GM19193 (cell line): Measurements from ENCODE around the gene PTDSS2.

ENCODE experiments used
- POLR2A ChIP-seq: IDR thresholded peaks from 4 replicates; pipeline ENCODE4 v1.6.1; 2011; ENCODE audit not compliant: insufficient read depth, insufficient read length; ENCODE audit errors: extremely low read depth

PTDSS2 gene

GRCh38 chr11:409600-410483 lies 40.2 kb upstream of the PTDSS2 start:
- no peak for TF ChIP-seq POLR2A

- no peak for TF ChIP-seq POLR2A
Measured at GRCh38 chr11:412641-413119, 37.4 kb upstream of the PTDSS2 start.

DNA sequence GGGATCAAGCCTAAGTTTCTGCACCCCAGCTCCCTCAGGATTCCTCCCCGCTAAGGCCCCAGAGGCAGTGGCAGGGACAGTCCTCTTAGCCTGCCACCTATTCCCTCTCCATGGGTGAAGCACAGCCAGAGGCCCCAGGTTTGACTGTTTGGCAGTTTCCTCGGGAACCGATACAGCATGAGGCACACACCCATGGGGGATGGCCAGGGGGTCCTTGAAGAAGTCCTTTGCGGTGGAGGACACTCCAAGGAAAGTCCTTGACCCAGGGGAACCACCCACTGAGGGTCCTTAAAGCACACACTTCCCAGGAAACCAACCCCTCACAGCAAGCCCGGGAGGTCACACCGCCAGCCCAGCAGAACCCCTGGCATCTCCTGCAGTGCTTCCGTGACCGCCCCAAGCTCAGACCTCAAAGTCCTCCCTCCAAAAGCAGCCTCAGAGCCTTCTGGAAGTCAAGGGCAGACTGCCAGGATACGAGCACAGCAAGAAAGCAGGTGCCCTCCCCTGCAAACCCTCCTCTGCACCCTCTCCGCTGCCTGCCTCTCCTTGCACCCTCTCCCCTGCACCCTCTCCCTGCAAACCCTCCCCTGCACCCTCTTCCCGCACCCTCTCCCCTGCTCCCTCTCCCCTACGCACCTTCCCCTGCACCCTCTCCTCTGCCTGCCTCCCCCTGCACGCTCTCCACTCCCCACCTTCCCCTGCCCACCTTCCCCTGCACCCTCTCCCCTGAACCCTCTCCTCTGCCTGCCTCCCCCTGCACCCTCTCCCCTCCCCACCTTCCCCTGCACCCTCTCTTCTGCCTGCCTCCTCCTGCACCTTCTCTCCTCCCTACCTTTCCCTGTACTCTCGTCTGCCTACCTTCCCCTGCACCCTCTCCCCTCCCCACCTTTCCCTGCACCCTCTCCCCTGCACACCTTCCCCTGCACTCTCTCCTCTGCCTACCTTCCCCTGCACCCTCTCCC lies 36.7 kb upstream of the PTDSS2 start:
- no peak for TF ChIP-seq POLR2A

DNA sequence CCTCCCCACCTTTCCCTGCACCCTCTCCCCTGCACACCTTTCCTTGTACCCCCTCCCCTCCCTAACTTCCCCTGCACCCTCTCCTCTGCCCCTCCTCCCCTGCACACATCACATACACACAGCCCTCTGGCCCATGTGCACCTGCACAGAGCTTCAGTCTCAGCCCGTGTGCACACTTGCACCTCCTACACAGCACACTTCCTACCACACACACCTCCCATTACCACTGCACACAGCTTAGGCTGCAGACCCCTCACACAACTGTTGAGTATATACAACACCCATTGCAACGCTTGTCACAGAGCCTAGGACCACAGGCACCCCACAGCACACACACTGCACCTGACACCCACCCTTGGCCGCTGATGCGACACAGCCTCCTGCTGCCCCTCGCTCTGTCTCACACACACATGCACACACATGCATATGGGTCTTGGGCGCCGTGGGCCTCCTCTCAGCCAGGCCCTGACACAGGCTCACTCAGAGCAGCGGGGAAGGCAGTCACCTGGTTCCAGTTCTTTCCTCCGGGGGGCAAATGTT lies 35.7 kb upstream of the PTDSS2 start:
- no peak for TF ChIP-seq POLR2A

- TF ChIP-seq POLR2A: no peak
Measured at GRCh38 chr11:415640-416041, 34.4 kb upstream of the PTDSS2 start.

DNA sequence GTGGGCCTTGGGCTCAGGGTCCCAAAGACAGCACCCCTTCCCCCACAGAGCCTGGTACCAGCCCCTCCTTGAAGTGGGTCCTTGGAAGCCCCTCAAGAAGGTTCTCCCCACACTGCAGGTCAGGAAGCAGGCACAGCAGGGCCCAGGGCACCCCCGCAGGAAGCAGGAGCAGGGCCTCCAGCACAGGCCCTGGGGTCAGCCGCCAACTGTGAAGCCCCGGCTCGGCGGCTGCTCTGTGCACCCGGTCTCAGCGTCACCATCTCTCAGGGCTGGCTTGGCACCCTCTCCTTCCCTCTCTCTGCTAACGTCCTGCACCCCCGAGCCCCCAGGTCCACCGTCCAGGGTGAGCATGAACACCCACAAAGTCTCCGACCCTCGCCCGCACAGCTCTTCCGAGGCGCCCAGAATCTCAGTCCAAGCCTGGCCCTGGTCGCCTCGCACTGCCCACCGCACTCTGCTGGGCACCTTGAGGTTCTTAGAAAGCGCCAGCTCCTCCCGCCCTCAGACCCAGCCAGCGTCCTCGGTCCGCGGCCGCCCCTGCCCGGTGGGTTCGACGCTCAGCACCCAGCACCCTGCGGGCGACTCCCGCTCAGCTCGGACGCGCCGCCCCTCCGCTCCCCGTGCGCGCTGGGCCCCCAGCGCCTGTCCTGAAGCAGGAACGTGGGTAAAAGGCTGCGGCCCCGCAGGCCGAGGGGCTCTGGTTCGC lies 33.9 kb upstream of the PTDSS2 start:
- no peak for TF ChIP-seq POLR2A

GRCh38 chr11:416757-417621 lies 33.1 kb upstream of the PTDSS2 start:
- no peak for TF ChIP-seq POLR2A

GRCh38 chr11:417652-418342 lies 32.3 kb upstream of the PTDSS2 start:
- no peak for TF ChIP-seq POLR2A

DNA sequence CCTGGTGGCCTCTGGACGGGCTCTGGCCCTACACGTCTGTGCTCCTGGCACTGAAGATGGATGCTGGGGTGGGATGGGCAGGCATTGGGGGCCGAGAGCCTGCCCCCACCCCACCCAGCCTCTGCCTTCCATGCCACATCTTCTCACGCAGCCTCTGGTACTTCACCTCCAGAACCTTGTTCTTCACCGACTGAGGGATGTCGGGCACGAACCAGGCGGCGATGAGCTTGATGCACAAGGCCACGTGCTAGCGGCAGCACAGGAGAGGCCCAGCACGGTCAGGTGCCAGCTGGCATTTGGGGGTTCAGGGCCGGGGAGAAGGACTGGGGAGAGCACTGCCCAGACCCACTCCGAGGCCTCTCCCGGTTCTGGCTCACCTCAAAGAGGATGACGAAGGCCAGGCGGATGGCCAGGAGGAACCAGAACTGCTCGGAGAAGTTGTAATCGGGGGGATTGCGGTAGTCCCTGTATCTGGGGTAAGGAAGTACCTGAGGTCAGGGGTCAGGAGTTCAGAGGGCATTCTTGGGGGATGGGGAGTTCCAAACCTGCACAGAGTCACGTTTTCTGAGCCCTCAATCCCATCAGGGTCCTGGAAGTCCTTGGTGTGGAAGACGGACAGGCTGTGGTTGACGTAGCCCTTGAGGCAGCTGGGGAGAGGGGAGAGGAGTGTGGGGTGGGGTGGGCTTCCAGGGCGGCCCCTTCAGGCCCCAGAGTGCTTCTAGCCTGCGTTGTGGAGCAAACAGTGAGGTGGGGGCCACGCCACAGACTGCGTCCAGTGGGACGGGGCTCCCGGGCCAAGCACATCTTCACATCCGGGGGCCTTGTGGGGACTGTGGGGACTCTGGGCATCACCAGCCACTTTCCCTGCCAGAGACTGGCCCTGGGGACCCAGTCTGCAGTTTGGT lies 31.5 kb upstream of the PTDSS2 start:
- no peak for TF ChIP-seq POLR2A

GRCh38 chr11:419248-420005 lies 30.7 kb upstream of the PTDSS2 start:
- TF ChIP-seq POLR2A: no peak
